GM12891 (cell line): ENCODE measurements around the gene THADA.

Experiments
- POLR2A ChIP-seq: IDR thresholded peaks from 2 replicates; pipeline ENCODE4 v1.6.1; 2011; ENCODE audit warnings: low read depth, low read length, control low read depth
- POLR2AphosphoS5 ChIP-seq: IDR thresholded peaks from 2 replicates; pipeline ENCODE4 v1.6.1; 2011; ENCODE audit warnings: low read depth, low read length, control low read depth
- TAF1 ChIP-seq: IDR thresholded peaks from 2 replicates; pipeline ENCODE4 v1.6.1; 2011; ENCODE audit warnings: low read depth, low read length, control low read depth

- TF ChIP-seq POLR2AphosphoS5 (no peak), TAF1 (no peak), POLR2A (no peak)
These were observed 272.0 kb downstream of the THADA start for GRCh38 chr2:43323857-43324256.
